ENCODE measurements around the gene FLT3. TPM values are rescaled to one million over a fixed set of nuclear protein-coding genes. Genes with fewer than 3 reads are reported as not detected.
A peak's percentile ranks its signal among the peaks of the same experiment; 100 is the strongest.
"Not testable (repeated sequence)": the region's sequence is repeated elsewhere in the genome, so short reads cannot be mapped to it uniquely, and the experiment has no call there.

Gene FLT3
- total and polyA plus RNA-seq, 10 of the 15 experiments (the other 5 are each of a cell fraction or from before 2014, with no cell fraction given): 0.04 to 0.19 (median 0.11) TPM; not detected in 1

GRCh38 chr13:28032438-28032837 is 67.9 kb downstream of the FLT3 start:
- H3K27ac ChIP-seq (ENCODE audit: control insufficient read depth, insufficient read depth); H3K4me3 ChIP-seq; BruUV-seq (replicated peaks); FAIRE-seq; H3K9ac ChIP-seq (ENCODE audit: control insufficient read depth, insufficient read depth, low read length); H3K79me2 ChIP-seq (ENCODE audit: control insufficient read depth, insufficient read depth, low read length); in situ Hi-C loops (cut with MboI); H2AFZ ChIP-seq (ENCODE audit: control insufficient read depth, low read depth, low read length); H3K36me3 ChIP-seq (ENCODE audit: control insufficient read depth in 2 of 2, insufficient read depth in 2 of 2, low read length in 1 of 2); H3K27me3 ChIP-seq (replicated peaks in 1 of 2; ENCODE audit: control insufficient read depth in 2 of 2, insufficient read depth in 2 of 2, low read length in 1 of 2); H3K9me3 ChIP-seq (replicated peaks; ENCODE audit: control insufficient read depth, insufficient read depth, low read length); H4K20me1 ChIP-seq (ENCODE audit: control insufficient read depth, insufficient read depth); DNase-seq (ENCODE audit: low read depth, low spot score); H3K4me2 ChIP-seq (ENCODE audit: control insufficient read depth, insufficient read depth): not testable (repeated sequence)
- SMC1A ChIA-PET (ENCODE audit: uncharacterized antibody, unreplicated experiment): interaction anchor here (0.8 to 2.7 kb wide), 7 partner anchors 14 to 608 kb away, joined by 3 to 18 read pairs (median 7); no protein-coding TSS in a partner anchor
- WGBS (ENCODE audit: insufficient coverage, insufficient replicate concordance, low lambda C conversion rate, missing lambda C conversion rate): 100% methylated on average over 1 of the region's 1 CpG
- intact Hi-C loops (cut with micrococcal nuclease; ENCODE audit: unreplicated experiment): loop anchor here (10.0 kb wide), 1 partner anchor 602 kb away; no protein-coding TSS in a partner anchor
- ATAC-seq: peak; percentile 12; the same call in 2 of the 3 replicates
- POLR2A ChIA-PET: interaction anchor here (0.6 to 1.6 kb wide), 3 partner anchors 8 to 608 kb away, joined by 3 to 6 read pairs (median 4); no protein-coding TSS in a partner anchor
- CTCF ChIA-PET: interaction anchor here (0.8 to 1.2 kb wide), 3 partner anchors 17 to 24 kb away, joined by 3 to 6 read pairs (median 3); no protein-coding TSS in a partner anchor
- peak; percentile 51; the same call in 1 of the 2 replicates for TF ChIP-seq RUNX3 (IDR thresholded peaks at IDR 0.05; ENCODE audit: low read length)
- RAD21 ChIA-PET (ENCODE audit: unreplicated experiment): interaction anchor here (0.9 to 1.8 kb wide), 7 partner anchors 8 to 25 kb away, joined by 3 to 6 read pairs (median 4); no protein-coding TSS in a partner anchor
- peaks cover 53% of the 10 kb centered on the region for H3K4me1 ChIP-seq (ENCODE audit: control insufficient read depth, insufficient read depth, low read length)

- intact Hi-C loops (cut with micrococcal nuclease; ENCODE audit: unreplicated experiment): loop anchor here (10.0 kb wide), 1 partner anchor 603 kb away; no protein-coding TSS in a partner anchor
- in situ Hi-C loops (cut with MboI): no loop called here
- ChIA-PET SMC1A (ENCODE audit: uncharacterized antibody, unreplicated experiment) (interaction anchor here (0.8 to 2.7 kb wide), 9 partner anchors 9 to 609 kb away, joined by 3 to 18 read pairs (median 4); no protein-coding TSS in a partner anchor), RAD21 (ENCODE audit: unreplicated experiment) (interaction anchor here (0.6 to 2.5 kb wide), 7 partner anchors 9 to 199 kb away, joined by 3 to 12 read pairs (median 4); no protein-coding TSS in a partner anchor), CTCF (interaction anchor here (0.8 to 1.2 kb wide), 3 partner anchors 11 to 23 kb away, joined by 3 read pairs; no protein-coding TSS in a partner anchor), POLR2A (interaction anchor here (0.6 to 1.1 kb wide), 2 partner anchors 8 to 18 kb away, joined by 4 to 6 read pairs; no protein-coding TSS in a partner anchor)
- Histone ChIP-seq H3K4me3 (no peak overlapping the region), H3K36me3 (ENCODE audit: control insufficient read depth in 2 of 2, insufficient read depth in 2 of 2, low read length in 1 of 2) (no peaks in the 10 kb centered on the region), H3K27ac (ENCODE audit: control insufficient read depth, insufficient read depth) (peak overlapping the region; percentile 36; the same call in 1 of the 2 replicates), H3K4me2 (ENCODE audit: control insufficient read depth, insufficient read depth) (peak overlapping the region; percentile 44), H3K9me3 (replicated peaks; ENCODE audit: control insufficient read depth, insufficient read depth, low read length) (no peaks in the 10 kb centered on the region), H4K20me1 (ENCODE audit: control insufficient read depth, insufficient read depth) (no peaks in the 10 kb centered on the region), H3K4me1 (ENCODE audit: control insufficient read depth, insufficient read depth, low read length) (peaks cover 50% of the 10 kb centered on the region), H3K27me3 (replicated peaks in 1 of 2; ENCODE audit: control insufficient read depth in 2 of 2, insufficient read depth in 2 of 2, low read length in 1 of 2) (no peaks in the 10 kb centered on the region), H2AFZ (ENCODE audit: control insufficient read depth, low read depth, low read length) (peak overlapping the region; percentile 75), H3K9ac (ENCODE audit: control insufficient read depth, insufficient read depth, low read length) (no peak overlapping the region), H3K79me2 (ENCODE audit: control insufficient read depth, insufficient read depth, low read length) (no peaks in the 10 kb centered on the region)
- 0 out of 2 replicates have a peak, but pooled peaks have one; percentile 30 for TF ChIP-seq SMARCA5 (IDR thresholded peaks at IDR 0.05)
- TF ChIP-seq NBN (IDR thresholded peaks at IDR 0.05): no peak
- TF ChIP-seq IKZF1 (conservative IDR thresholded peaks at IDR 0.05): peak; percentile 40; the same call in 1 of the 2 replicates
- TF ChIP-seq DPF2 (IDR thresholded peaks at IDR 0.05): 0 out of 2 replicates have a peak, but pooled peaks have one; percentile 47
- FAIRE-seq: no peak
- no peak for DNase-seq (ENCODE audit: low read depth, low spot score)
- BruUV-seq (replicated peaks): no TSS peak
- peak; percentile 60 for ATAC-seq
- WGBS (ENCODE audit: insufficient coverage, insufficient replicate concordance, low lambda C conversion rate, missing lambda C conversion rate): 75% methylated on average over 5 of the region's 5 CpGs
Observed at GRCh38 chr13:28031896-28032288, 68.5 kb downstream of the FLT3 start.
